Tibial nerve (tissue), 4 donors: Measurements from ENCODE around the gene SVIL. TPM values are rescaled to one million over a fixed set of nuclear protein-coding genes. Genes with fewer than 3 reads are reported as not detected.

ENCODE experiments used
- DNase-seq, 2 donors: peaks; one replicate each; pipeline ENCODE4 v3.0.0-alpha.2; 2019; ENCODE audit warnings: low spot score in 2 of 2
- H3K27ac ChIP-seq, 4 donors: fragments of 200-600 bp; sonication (generic) in 3 of 4; one replicate each; pipeline ENCODE4 v1.5.1; 2017 to 2019; ENCODE audit warnings: mild to moderate bottlenecking in 1 of 4
- H3K27me3 ChIP-seq, 2 donors: fragments of 200-600 bp; sonication (generic) in 1 of 2; one replicate each; pipeline versions ENCODE4 v1.5.1 to v1.6.0; 2017 to 2019
- H3K36me3 ChIP-seq, 3 donors: fragments of 200-600 bp; sonication (generic); one replicate each; pipeline ENCODE4 v1.5.1; 2018 to 2019
- H3K4me1 ChIP-seq, 4 donors: fragments of 200-600 bp; sonication (generic) in 3 of 4; one replicate each; pipeline ENCODE4 v1.5.1; 2017 to 2019
- H3K4me3 ChIP-seq, 4 donors: fragments of 200-600 bp; sonication (generic) in 3 of 4; one replicate each; pipeline ENCODE4 v1.5.1; 2017 to 2019; ENCODE audit warnings: mild to moderate bottlenecking in 1 of 4, moderate library complexity in 1 of 4
- H3K9me3 ChIP-seq, 4 donors: fragments of 200-600 bp; sonication (generic) in 3 of 4; one replicate each; pipeline ENCODE4 v1.5.1; 2017 to 2019
- CTCF ChIP-seq, 5 experiments: fragments of 200-600 bp in 3 of 5; fragments of 450-650 bp in 2 of 5; sonication (generic) in 3 of 5; IDR thresholded peaks; one replicate each; pipeline ENCODE4 v1.5.1; 2016 to 2019; ENCODE audit warnings: antibody characterized with exemption in 5 of 5, mild to moderate bottlenecking in 3 of 5, moderate library complexity in 2 of 5
- EP300 ChIP-seq, 2 donors: sonication (generic); formaldehyde crosslinking; IDR thresholded peaks; one replicate each; pipeline ENCODE4 v1.6.1; 2017; ENCODE audit warnings: antibody characterized with exemption in 2 of 2, mild to moderate bottlenecking in 1 of 2
- POLR2A ChIP-seq, 2 donors: fragments of 450-650 bp; IDR thresholded peaks; one replicate each; pipeline ENCODE4 v1.6.1; 2017; ENCODE audit warnings: antibody characterized with exemption in 2 of 2, mild to moderate bottlenecking in 2 of 2, moderate library complexity in 2 of 2
- WGBS, 2 donors: methylation state at CpG; one replicate each; pipeline ENCODE4 v1.1.5; 2018; 5-methylcytosine and 5-hydroxymethylcytosine counted together
- total RNA-seq, 4 donors: library from RNA; depleted of rRNA; stranded (reverse); fragments of >200 nt; gene quantifications; one replicate each; pipeline ENCODE4 v1.1.0, GENCODE V29; 2016

SVIL gene
- total RNA-seq, 4 donors from 2014 or later, result 23.6 to 32.0 (median 26.0) TPM

GRCh38 chr10:29502351-29502750, 132.4 kb downstream of the SVIL start:
- Histone ChIP-seq H3K27me3 (no peaks in the 10 kb centered on the region), H3K4me3 (no peak overlapping the region), H3K36me3 (peaks cover 0 to 11% (median 0%) of the 10 kb centered on the region in 3 donors), H3K4me1 (no peaks in the 10 kb centered on the region), H3K27ac (no peak overlapping the region), H3K9me3 (no peaks in the 10 kb centered on the region)
- DNase-seq, result no peak
- no peak for TF ChIP-seq POLR2A (IDR thresholded peaks at IDR 0.05)
- no peak for TF ChIP-seq EP300 (IDR thresholded peaks at IDR 0.05)
- TF ChIP-seq CTCF (IDR thresholded peaks at IDR 0.05), result no peak
- 72 to 88% methylated on average over 1 of the region's 1 CpG for WGBS, 2 donors

- Histone ChIP-seq H3K27ac (no peak overlapping the region), H3K9me3 (no peaks in the 10 kb centered on the region), H3K4me3 (no peak overlapping the region), H3K36me3 (peaks cover 0 to 11% (median 0%) of the 10 kb centered on the region in 3 donors), H3K4me1 (no peaks in the 10 kb centered on the region), H3K27me3 (no peaks in the 10 kb centered on the region)
- DNase-seq, result no peak
- TF ChIP-seq POLR2A (IDR thresholded peaks at IDR 0.05) (no peak), CTCF (IDR thresholded peaks at IDR 0.05) (no peak), EP300 (IDR thresholded peaks at IDR 0.05) (no peak)
- WGBS, 2 donors, result 67 to 77% methylated on average over 7 of the region's 7 CpGs
These were observed 133.1 kb downstream of the SVIL start for GRCh38 chr10:29501692-29502091.

GRCh38 chr10:29499993-29500537, 134.7 kb downstream of the SVIL start:
- H3K27ac ChIP-seq, result no peak overlapping the region
- WGBS, 2 donors, result 86 to 89% methylated on average over 13 of the region's 13 CpGs
- TF ChIP-seq CTCF (IDR thresholded peaks at IDR 0.05) (no peak), POLR2A (IDR thresholded peaks at IDR 0.05) (no peak), EP300 (IDR thresholded peaks at IDR 0.05) (no peak)

GRCh38 chr10:29496341-29497162, 138.2 kb downstream of the SVIL start:
- no peaks in the 10 kb centered on the region for H3K9me3 ChIP-seq
- peaks cover 0 to 42% (median 0%) of the 10 kb centered on the region in 3 donors for H3K36me3 ChIP-seq
- H3K27ac ChIP-seq, result no peak overlapping the region
- no peak for TF ChIP-seq EP300 (IDR thresholded peaks at IDR 0.05)
- TF ChIP-seq CTCF (IDR thresholded peaks at IDR 0.05), result peak; percentile 75 to 90 (median 81)
- peak; percentile 40 to 67 for DNase-seq
- WGBS, 2 donors, result 29 to 32% methylated on average over 14 of the region's 14 CpGs
- H3K4me1 ChIP-seq, result no peaks in the 10 kb centered on the region
- no peak overlapping the region for H3K4me3 ChIP-seq
- H3K27me3 ChIP-seq, result no peaks in the 10 kb centered on the region

More at GRCh38 chr10:29499993-29500537, 134.7 kb downstream of the SVIL start:
- DNase-seq, result no peak
- no peaks in the 10 kb centered on the region for H3K9me3 ChIP-seq
- H3K4me3 ChIP-seq, result no peak overlapping the region
- no peaks in the 10 kb centered on the region for H3K4me1 ChIP-seq
- H3K27me3 ChIP-seq, result no peaks in the 10 kb centered on the region
- H3K36me3 ChIP-seq, result peaks cover 0 to 11% (median 0%) of the 10 kb centered on the region in 3 donors

GRCh38 chr10:29495366-29495765, 139.4 kb downstream of the SVIL start:
- no peak for TF ChIP-seq CTCF (IDR thresholded peaks at IDR 0.05)
- TF ChIP-seq EP300 (IDR thresholded peaks at IDR 0.05), result no peak
- no peak for TF ChIP-seq POLR2A (IDR thresholded peaks at IDR 0.05)
- Histone ChIP-seq H3K36me3 (peaks cover 0 to 51% (median 0%) of the 10 kb centered on the region in 3 donors), H3K27ac (no peak overlapping the region), H3K4me1 (no peaks in the 10 kb centered on the region), H3K27me3 (no peaks in the 10 kb centered on the region), H3K9me3 (no peaks in the 10 kb centered on the region), H3K4me3 (no peak overlapping the region)
- no peak for DNase-seq
- WGBS, 2 donors, result 66 to 80% methylated on average over 9 of the region's 9 CpGs
